ENCODE measurements around the gene P3H3. TPM values are rescaled to one million over a fixed set of nuclear protein-coding genes. Genes with fewer than 3 reads are reported as not detected.

The P3H3 gene
- total and polyA plus RNA-seq, 9 of the 15 experiments (the other 6 are each of a cell fraction or from before 2014, with no cell fraction given): 0.03 to 15.0 (median 4.8) TPM

- TF ChIP-seq, protein P1, sequence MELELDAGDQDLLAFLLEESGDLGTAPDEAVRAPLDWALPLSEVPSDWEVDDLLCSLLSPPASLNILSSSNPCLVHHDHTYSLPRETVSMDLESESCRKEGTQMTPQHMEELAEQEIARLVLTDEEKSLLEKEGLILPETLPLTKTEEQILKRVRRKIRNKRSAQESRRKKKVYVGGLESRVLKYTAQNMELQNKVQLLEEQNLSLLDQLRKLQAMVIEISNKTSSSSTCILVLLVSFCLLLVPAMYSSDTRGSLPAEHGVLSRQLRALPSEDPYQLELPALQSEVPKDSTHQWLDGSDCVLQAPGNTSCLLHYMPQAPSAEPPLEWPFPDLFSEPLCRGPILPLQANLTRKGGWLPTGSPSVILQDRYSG (tag; conservative IDR thresholded peaks at IDR 0.05; ENCODE audit: low read depth): no peak
- no peak for TF ChIP-seq FOS (IDR thresholded peaks at IDR 0.05; ENCODE audit: extremely low read depth, insufficient read length)
- no peak for TF ChIP-seq TAF9B (IDR thresholded peaks at IDR 0.05; ENCODE audit: partially characterized antibody)
- TF ChIP-seq CTCFL (IDR thresholded peaks at IDR 0.05; ENCODE audit: borderline replicate concordance, insufficient read depth, low read depth, low read length, poor library complexity, severe bottlenecking): no peak
- TF ChIP-seq TRIM28 (IDR thresholded peaks at IDR 0.05): no peak
- TF ChIP-seq MYC (IDR thresholded peaks at IDR 0.05; ENCODE audit: low read depth, low read length): no peak
- no peak for TF ChIP-seq MYC (CRISPR knock-in tag; IDR thresholded peaks at IDR 0.05; ENCODE audit: borderline replicate concordance, low read depth)
- TF ChIP-seq U2AF2 (optimal IDR thresholded peaks at IDR 0.05; ENCODE audit: low read depth, low read length): no peak
- no peak for TF ChIP-seq JUNB (CRISPR knock-in tag; conservative IDR thresholded peaks at IDR 0.05)
Measured at GRCh38 chr12:6796576-6796975, 31.6 kb upstream of the P3H3 start (continued).

DNA sequence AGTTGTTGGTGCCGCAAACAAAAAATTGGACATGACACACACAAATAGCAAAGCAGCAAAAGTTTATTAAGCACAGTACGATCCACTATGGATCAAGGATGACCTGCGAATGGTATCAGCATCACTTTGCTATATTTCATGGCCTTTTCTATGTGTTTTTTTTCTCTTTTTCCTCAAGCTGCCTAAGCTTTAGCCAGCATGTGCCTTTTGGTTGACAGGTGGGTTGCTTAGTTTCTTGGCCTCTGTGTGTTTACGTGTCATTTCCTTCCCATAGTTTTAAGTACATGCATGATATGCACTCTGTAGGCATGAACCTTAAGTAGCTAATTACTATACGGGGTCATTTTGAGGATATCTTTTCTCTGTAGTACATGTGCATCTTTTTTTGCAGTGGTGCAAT lies 29.1 kb upstream of the P3H3 start:
- ChIA-PET CTCF (ENCODE audit: low intra/inter-chr PET ratio) (no interaction called here), POLR2A (no interaction called here)
- Histone ChIP-seq H4K20me1 (replicated peaks; ENCODE audit: control insufficient read depth, insufficient read depth, low read length) (no peaks in the 10 kb centered on the region), H3K9ac (ENCODE audit: insufficient read depth in 1 of 2, low read depth in 2 of 2, low read length in 2 of 2) (no peak overlapping the region), H3K27me3 (ENCODE audit: control insufficient read depth in 2 of 2, insufficient read depth in 2 of 2, low read length in 2 of 2) (no peaks in the 10 kb centered on the region), H3K9me1 (ENCODE audit: control insufficient read depth, insufficient read depth, low read length) (no peaks in the 10 kb centered on the region), H3K36me3 (ENCODE audit: control insufficient read depth, insufficient read depth, low read length) (no peaks in the 10 kb centered on the region), H3K9me3 (replicated peaks; ENCODE audit: control insufficient read depth, insufficient read depth, low read depth, low read length) (no peaks in the 10 kb centered on the region), H3K27ac (ENCODE audit: extremely low read depth, low read depth, low read length) (no peak overlapping the region), H2AFZ (ENCODE audit: low read depth, low read length) (no peak overlapping the region), H3K4me1 (replicated peaks in 1 of 2; ENCODE audit: control insufficient read depth in 2 of 2, insufficient read depth in 2 of 2, low read length in 2 of 2) (no peaks in the 10 kb centered on the region; a peak in 1 of 5 replicates), H3K4me3 (no peak overlapping the region), H3K79me2 (ENCODE audit: control insufficient read depth, insufficient read depth, low read length) (no peaks in the 10 kb centered on the region), H3K4me2 (ENCODE audit: insufficient read depth, low read length) (no peak overlapping the region)
- ATAC-seq (no peak), FAIRE-seq (no peak), DNase-seq (ENCODE audit: extremely low read depth in 1 of 4, low spot score in 3 of 4) (no peak)
- WGBS (ENCODE audit: insufficient coverage, low coverage, missing lambda C conversion rate): 49% methylated on average over 5 of the region's 5 CpGs
- TF ChIP-seq BRD4 (IDR thresholded peaks at IDR 0.05) (no peak), SETDB1 (IDR thresholded peaks at IDR 0.05; ENCODE audit: low read length) (no peak), ZNF445 (CRISPR knock-in tag; IDR thresholded peaks at IDR 0.05; ENCODE audit: low read depth) (no peak), RBM15 (IDR thresholded peaks at IDR 0.05; ENCODE audit: insufficient read depth, low read length) (no peak), GATA2 (CRISPR knock-in tag; IDR thresholded peaks at IDR 0.05) (no peak), CTCF (IDR thresholded peaks at IDR 0.05 in 2 of 3, conservative IDR thresholded peaks at IDR 0.05 in 1 of 3; ENCODE audit: insufficient read depth in 2 of 3, low read depth in 1 of 3, low read length in 3 of 3) (no peak), TAF7 (tag; IDR thresholded peaks at IDR 0.05) (no peak), HDAC2 (IDR thresholded peaks at IDR 0.05) (no peak), TCF7L2 (IDR thresholded peaks at IDR 0.05; ENCODE audit: low read depth, low read length) (no peak)
- in situ Hi-C loops (cut with MboI) (no loop called here), intact Hi-C loops (cut with micrococcal nuclease) (no loop called here)
- no TSS peak for BruUV-seq (replicated peaks)

All from K562 (cell line).